ENCODE data around the gene IL13. TPM values are rescaled to one million over a fixed set of nuclear protein-coding genes. Genes with fewer than 3 reads are reported as not detected.

The IL13 gene
- total RNA-seq, 2 donors from 2014 or later = 2.4 to 4.3 TPM

GRCh38 chr5:132673939-132674630 lies 16.1 kb downstream of the IL13 start, which contains the start of gene IL4:
TSS of gene IL4 (plus strand) at chr5:132673989. CDS start at chr5:132674051, 62 bp downstream.
- H3K4me1 Mint-ChIP-seq = no peaks in the 10 kb centered on the region
- ATAC-seq (replicated peaks) = no peak
- H3K4me3 Mint-ChIP-seq = peak within 1 kb of the TSS; percentile 49

GRCh38 chr5:132674671-132675506 lies 16.9 kb downstream of the IL13 start:
- no peaks in the 10 kb centered on the region for H3K4me1 Mint-ChIP-seq
- peak; percentile 83 for ATAC-seq (replicated peaks)
- H3K36me3 Mint-ChIP-seq (ENCODE audit: low read depth) = no peaks in the 10 kb centered on the region
- H3K4me3 Mint-ChIP-seq = peak overlapping the region; percentile 49
- H3K9me3 Mint-ChIP-seq = no peaks in the 10 kb centered on the region
- peak overlapping the region; percentile 63 for H3K27ac Mint-ChIP-seq
- H3K27me3 Mint-ChIP-seq = no peaks in the 10 kb centered on the region

More at GRCh38 chr5:132673939-132674630, 16.1 kb downstream of the IL13 start, which contains the start of gene IL4:
- Mint-ChIP-seq H3K27me3 (no peaks in the 10 kb centered on the region), H3K9me3 (no peaks in the 10 kb centered on the region), H3K36me3 (ENCODE audit: low read depth) (no peaks in the 10 kb centered on the region), H3K27ac (peak within 1 kb of the TSS; percentile 63)

- Mint-ChIP-seq H3K4me1 (no peaks in the 10 kb centered on the region), H3K36me3 (ENCODE audit: low read depth) (no peaks in the 10 kb centered on the region), H3K4me3 (no peak overlapping the region), H3K27ac (no peak overlapping the region), H3K9me3 (no peaks in the 10 kb centered on the region), H3K27me3 (no peaks in the 10 kb centered on the region)
- no peak for ATAC-seq (replicated peaks)
Measured at GRCh38 chr5:132675936-132676689, 18.1 kb downstream of the IL13 start.

- Mint-ChIP-seq H3K9me3 (no peaks in the 10 kb centered on the region), H3K4me1 (no peaks in the 10 kb centered on the region), H3K27me3 (no peaks in the 10 kb centered on the region), H3K27ac (no peak overlapping the region), H3K4me3 (no peak overlapping the region), H3K36me3 (ENCODE audit: low read depth) (no peaks in the 10 kb centered on the region)
- ATAC-seq (replicated peaks) = no peak
Measured at GRCh38 chr5:132677191-132677590, 19.2 kb downstream of the IL13 start.

GRCh38 chr5:132677682-132678400 lies 19.9 kb downstream of the IL13 start:
- Mint-ChIP-seq H3K27me3 (no peaks in the 10 kb centered on the region), H3K36me3 (ENCODE audit: low read depth) (no peaks in the 10 kb centered on the region), H3K27ac (no peak overlapping the region), H3K4me3 (no peak overlapping the region), H3K9me3 (no peaks in the 10 kb centered on the region), H3K4me1 (no peaks in the 10 kb centered on the region)
- no peak for ATAC-seq (replicated peaks)

- Mint-ChIP-seq H3K9me3 (no peaks in the 10 kb centered on the region), H3K4me1 (no peaks in the 10 kb centered on the region), H3K36me3 (ENCODE audit: low read depth) (no peaks in the 10 kb centered on the region)
Measured at GRCh38 chr5:132678735-132679134, 20.8 kb downstream of the IL13 start.

GRCh38 chr5:132679166-132679565 lies 21.2 kb downstream of the IL13 start:
- H3K36me3 Mint-ChIP-seq (ENCODE audit: low read depth) = no peaks in the 10 kb centered on the region
- no peak overlapping the region for H3K4me3 Mint-ChIP-seq
- H3K4me1 Mint-ChIP-seq = no peaks in the 10 kb centered on the region
- no peak for ATAC-seq (replicated peaks)
- no peaks in the 10 kb centered on the region for H3K27me3 Mint-ChIP-seq
- no peak overlapping the region for H3K27ac Mint-ChIP-seq
- no peaks in the 10 kb centered on the region for H3K9me3 Mint-ChIP-seq

More at GRCh38 chr5:132678735-132679134, 20.8 kb downstream of the IL13 start:
- Mint-ChIP-seq H3K27me3 (no peaks in the 10 kb centered on the region), H3K4me3 (no peak overlapping the region), H3K27ac (no peak overlapping the region)
- no peak for ATAC-seq (replicated peaks)

- no peaks in the 10 kb centered on the region for H3K27me3 Mint-ChIP-seq
- peaks cover under 1% of the 10 kb centered on the region for H3K4me1 Mint-ChIP-seq
- ATAC-seq (replicated peaks) = no peak
Measured at GRCh38 chr5:132679717-132680380, 21.9 kb downstream of the IL13 start.

GRCh38 chr5:132680780-132681475 lies 23.0 kb downstream of the IL13 start:
- Mint-ChIP-seq H3K36me3 (ENCODE audit: low read depth) (no peaks in the 10 kb centered on the region), H3K4me3 (no peak overlapping the region), H3K27me3 (no peaks in the 10 kb centered on the region), H3K27ac (no peak overlapping the region), H3K9me3 (no peaks in the 10 kb centered on the region), H3K4me1 (peaks cover 6% of the 10 kb centered on the region)
- no peak for ATAC-seq (replicated peaks)

More at GRCh38 chr5:132679717-132680380, 21.9 kb downstream of the IL13 start:
- no peaks in the 10 kb centered on the region for H3K36me3 Mint-ChIP-seq (ENCODE audit: low read depth)
- H3K27ac Mint-ChIP-seq = no peak overlapping the region
- no peaks in the 10 kb centered on the region for H3K9me3 Mint-ChIP-seq
- H3K4me3 Mint-ChIP-seq = no peak overlapping the region

GRCh38 chr5:132681476-132681831 lies 23.5 kb downstream of the IL13 start:
- Mint-ChIP-seq H3K4me1 (peaks cover 6% of the 10 kb centered on the region), H3K36me3 (ENCODE audit: low read depth) (no peaks in the 10 kb centered on the region), H3K27ac (no peak overlapping the region), H3K27me3 (no peaks in the 10 kb centered on the region), H3K9me3 (no peaks in the 10 kb centered on the region), H3K4me3 (no peak overlapping the region)
- no peak for ATAC-seq (replicated peaks)

- H3K4me3 Mint-ChIP-seq = no peak overlapping the region
- H3K27me3 Mint-ChIP-seq = no peaks in the 10 kb centered on the region
- no peaks in the 10 kb centered on the region for H3K9me3 Mint-ChIP-seq
- ATAC-seq (replicated peaks) = no peak
- no peaks in the 10 kb centered on the region for H3K36me3 Mint-ChIP-seq (ENCODE audit: low read depth)
- H3K4me1 Mint-ChIP-seq = peaks cover 6% of the 10 kb centered on the region
- H3K27ac Mint-ChIP-seq = no peak overlapping the region
Measured at GRCh38 chr5:132681983-132682382, 24.0 kb downstream of the IL13 start.

GRCh38 chr5:132684491-132684890 lies 26.5 kb downstream of the IL13 start:
- no peaks in the 10 kb centered on the region for H3K36me3 Mint-ChIP-seq (ENCODE audit: low read depth)
- H3K4me1 Mint-ChIP-seq = peaks cover 20% of the 10 kb centered on the region
- no peak overlapping the region for H3K4me3 Mint-ChIP-seq
- H3K9me3 Mint-ChIP-seq = no peaks in the 10 kb centered on the region
- H3K27ac Mint-ChIP-seq = no peak overlapping the region
- ATAC-seq (replicated peaks) = no peak
- no peaks in the 10 kb centered on the region for H3K27me3 Mint-ChIP-seq
